ENCODE results near the gene GABRB2. TPM values are rescaled to one million over a fixed set of nuclear protein-coding genes. Genes with fewer than 3 reads are reported as not detected.

The GABRB2 gene
- total RNA-seq, 1 experiment from 2014 or later, result not detected

DNA sequence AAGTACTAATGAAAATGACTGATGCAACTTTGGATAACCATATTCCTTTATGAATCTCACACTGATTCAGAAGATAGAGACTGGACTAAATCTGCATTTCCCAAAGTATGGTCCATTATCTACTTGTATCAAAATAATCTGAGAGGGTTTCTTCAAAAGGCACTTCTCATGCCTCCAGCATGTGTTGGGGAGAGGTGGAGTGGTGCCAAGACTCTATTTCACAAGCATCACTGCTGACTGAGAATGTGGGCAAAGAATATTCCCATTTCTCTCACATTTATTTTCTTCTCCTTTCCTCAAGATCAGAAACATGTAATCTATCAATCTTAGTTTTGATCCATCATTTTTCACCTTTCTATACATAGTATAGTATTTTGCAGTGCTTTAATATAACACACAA is 135.4 kb downstream of the GABRB2 start (continued):
- no peak for TF ChIP-seq TCF7L2 (IDR thresholded peaks at IDR 0.05; ENCODE audit: borderline replicate concordance, extremely low read depth, insufficient read depth, insufficient read length)
- TF ChIP-seq, protein P1, sequence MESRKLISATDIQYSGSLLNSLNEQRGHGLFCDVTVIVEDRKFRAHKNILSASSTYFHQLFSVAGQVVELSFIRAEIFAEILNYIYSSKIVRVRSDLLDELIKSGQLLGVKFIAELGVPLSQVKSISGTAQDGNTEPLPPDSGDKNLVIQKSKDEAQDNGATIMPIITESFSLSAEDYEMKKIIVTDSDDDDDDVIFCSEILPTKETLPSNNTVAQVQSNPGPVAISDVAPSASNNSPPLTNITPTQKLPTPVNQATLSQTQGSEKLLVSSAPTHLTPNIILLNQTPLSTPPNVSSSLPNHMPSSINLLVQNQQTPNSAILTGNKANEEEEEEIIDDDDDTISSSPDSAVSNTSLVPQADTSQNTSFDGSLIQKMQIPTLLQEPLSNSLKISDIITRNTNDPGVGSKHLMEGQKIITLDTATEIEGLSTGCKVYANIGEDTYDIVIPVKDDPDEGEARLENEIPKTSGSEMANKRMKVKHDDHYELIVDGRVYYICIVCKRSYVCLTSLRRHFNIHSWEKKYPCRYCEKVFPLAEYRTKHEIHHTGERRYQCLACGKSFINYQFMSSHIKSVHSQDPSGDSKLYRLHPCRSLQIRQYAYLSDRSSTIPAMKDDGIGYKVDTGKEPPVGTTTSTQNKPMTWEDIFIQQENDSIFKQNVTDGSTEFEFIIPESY (IDR thresholded peaks at IDR 0.05; ENCODE audit: extremely low read depth, insufficient replicate concordance, low read length), result no peak
- TF ChIP-seq CEBPB (IDR thresholded peaks at IDR 0.05; ENCODE audit: low read depth), result no peak
- TF ChIP-seq EGR1 (IDR thresholded peaks at IDR 0.05; ENCODE audit: low read depth), result no peak
- TF ChIP-seq CBX3 (IDR thresholded peaks at IDR 0.05; ENCODE audit: low read depth), result no peak
- no peak for TF ChIP-seq SP1 (IDR thresholded peaks at IDR 0.05; ENCODE audit: low read depth)
- no peak for TF ChIP-seq SRF (IDR thresholded peaks at IDR 0.05; ENCODE audit: low read depth)
- no peak for TF ChIP-seq ZNF274 (IDR thresholded peaks at IDR 0.05; ENCODE audit: low read depth, low read length)

DNA sequence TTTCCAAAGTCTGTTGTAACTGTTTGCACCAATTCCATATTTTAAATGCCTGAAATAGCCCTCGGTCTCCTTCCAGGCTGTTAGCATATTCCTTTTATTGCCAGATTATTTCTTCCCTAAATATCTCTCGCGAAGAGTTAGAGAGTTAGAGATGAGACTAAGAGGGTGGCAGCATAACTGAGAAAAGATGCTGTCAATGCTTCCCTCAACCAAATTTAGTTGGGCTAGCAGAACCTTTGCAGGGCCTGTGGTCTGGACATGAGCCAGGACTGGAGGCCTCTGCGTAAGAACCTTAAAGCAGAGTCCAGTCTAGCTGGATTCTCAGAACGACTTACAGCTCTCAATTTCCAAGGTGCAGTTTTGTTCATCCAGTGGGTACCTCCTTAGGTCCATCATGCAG is 135.9 kb downstream of the GABRB2 start:
- no peaks in the 10 kb centered on the region for H3K4me1 ChIP-seq (ENCODE audit: control insufficient read depth in 1 of 2, insufficient read depth in 2 of 2, low read length in 2 of 2)
- TF ChIP-seq ZFX (IDR thresholded peaks at IDR 0.05), result no peak
- no peak for TF ChIP-seq ZNF274 (IDR thresholded peaks at IDR 0.05; ENCODE audit: low read depth, low read length)
- TF ChIP-seq CBX3 (IDR thresholded peaks at IDR 0.05; ENCODE audit: low read depth), result no peak
- no peak for TF ChIP-seq EZH2 (IDR thresholded peaks at IDR 0.05)
- TF ChIP-seq FOSL1 (IDR thresholded peaks at IDR 0.05; ENCODE audit: low read depth), result no peak
- TF ChIP-seq, protein P2, sequence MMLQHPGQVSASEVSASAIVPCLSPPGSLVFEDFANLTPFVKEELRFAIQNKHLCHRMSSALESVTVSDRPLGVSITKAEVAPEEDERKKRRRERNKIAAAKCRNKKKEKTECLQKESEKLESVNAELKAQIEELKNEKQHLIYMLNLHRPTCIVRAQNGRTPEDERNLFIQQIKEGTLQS (IDR thresholded peaks at IDR 0.05), result no peak
- TF ChIP-seq SIN3A (IDR thresholded peaks at IDR 0.05; ENCODE audit: low read depth), result no peak
- no peak for TF ChIP-seq JUND (IDR thresholded peaks at IDR 0.05)
- TF ChIP-seq CEBPB (IDR thresholded peaks at IDR 0.05; ENCODE audit: low read depth), result no peak
- TF ChIP-seq, protein P1 (IDR thresholded peaks at IDR 0.05; ENCODE audit: extremely low read depth, insufficient replicate concordance, low read length), result no peak
- no peak for TF ChIP-seq EGR1 (IDR thresholded peaks at IDR 0.05; ENCODE audit: low read depth)
- TF ChIP-seq, protein P3, sequence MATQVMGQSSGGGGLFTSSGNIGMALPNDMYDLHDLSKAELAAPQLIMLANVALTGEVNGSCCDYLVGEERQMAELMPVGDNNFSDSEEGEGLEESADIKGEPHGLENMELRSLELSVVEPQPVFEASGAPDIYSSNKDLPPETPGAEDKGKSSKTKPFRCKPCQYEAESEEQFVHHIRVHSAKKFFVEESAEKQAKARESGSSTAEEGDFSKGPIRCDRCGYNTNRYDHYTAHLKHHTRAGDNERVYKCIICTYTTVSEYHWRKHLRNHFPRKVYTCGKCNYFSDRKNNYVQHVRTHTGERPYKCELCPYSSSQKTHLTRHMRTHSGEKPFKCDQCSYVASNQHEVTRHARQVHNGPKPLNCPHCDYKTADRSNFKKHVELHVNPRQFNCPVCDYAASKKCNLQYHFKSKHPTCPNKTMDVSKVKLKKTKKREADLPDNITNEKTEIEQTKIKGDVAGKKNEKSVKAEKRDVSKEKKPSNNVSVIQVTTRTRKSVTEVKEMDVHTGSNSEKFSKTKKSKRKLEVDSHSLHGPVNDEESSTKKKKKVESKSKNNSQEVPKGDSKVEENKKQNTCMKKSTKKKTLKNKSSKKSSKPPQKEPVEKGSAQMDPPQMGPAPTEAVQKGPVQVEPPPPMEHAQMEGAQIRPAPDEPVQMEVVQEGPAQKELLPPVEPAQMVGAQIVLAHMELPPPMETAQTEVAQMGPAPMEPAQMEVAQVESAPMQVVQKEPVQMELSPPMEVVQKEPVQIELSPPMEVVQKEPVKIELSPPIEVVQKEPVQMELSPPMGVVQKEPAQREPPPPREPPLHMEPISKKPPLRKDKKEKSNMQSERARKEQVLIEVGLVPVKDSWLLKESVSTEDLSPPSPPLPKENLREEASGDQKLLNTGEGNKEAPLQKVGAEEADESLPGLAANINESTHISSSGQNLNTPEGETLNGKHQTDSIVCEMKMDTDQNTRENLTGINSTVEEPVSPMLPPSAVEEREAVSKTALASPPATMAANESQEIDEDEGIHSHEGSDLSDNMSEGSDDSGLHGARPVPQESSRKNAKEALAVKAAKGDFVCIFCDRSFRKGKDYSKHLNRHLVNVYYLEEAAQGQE (IDR thresholded peaks at IDR 0.05; ENCODE audit: low read depth), result no peak
- no peak for TF ChIP-seq RAD21 (IDR thresholded peaks at IDR 0.05; ENCODE audit: low read depth)
- no peak for TF ChIP-seq SP1 (IDR thresholded peaks at IDR 0.05; ENCODE audit: low read depth)
- no peak for TF ChIP-seq SRF (IDR thresholded peaks at IDR 0.05; ENCODE audit: low read depth)
- no peak for TF ChIP-seq EZH2phosphoT487 (IDR thresholded peaks at IDR 0.05; ENCODE audit: borderline replicate concordance)
- no peak for TF ChIP-seq POLR2A (IDR thresholded peaks at IDR 0.05; ENCODE audit: borderline replicate concordance, extremely low read depth, insufficient read depth, insufficient read length)
- TF ChIP-seq TCF7L2 (IDR thresholded peaks at IDR 0.05; ENCODE audit: borderline replicate concordance, extremely low read depth, insufficient read depth, insufficient read length), result no peak
- TF ChIP-seq ELF1 (IDR thresholded peaks at IDR 0.05; ENCODE audit: borderline replicate concordance, low read depth), result no peak
- no peak overlapping the region for H2AFZ ChIP-seq (ENCODE audit: low read depth, low read length, poor library complexity, severe bottlenecking)
- H3K27ac ChIP-seq (ENCODE audit: low read depth, low read length), result no peak overlapping the region
- CTCF ChIA-PET, result no interaction called here
- intact Hi-C loops (cut with micrococcal nuclease), result no loop called here
- no TSS peak for BruUV-seq (replicated peaks)
- no peak for ATAC-seq
- H3K79me2 ChIP-seq (ENCODE audit: insufficient read depth, low read length), result no peaks in the 10 kb centered on the region
- DNase-seq (ENCODE audit: low read depth, low spot score), result no peak
- no peak overlapping the region for H3K4me3 ChIP-seq (replicated peaks in 1 of 2; ENCODE audit: low read depth in 1 of 2, low read length in 2 of 2)
- H3K27me3 ChIP-seq (ENCODE audit: insufficient read depth, low read length), result no peaks in the 10 kb centered on the region
- no peaks in the 10 kb centered on the region; the same call in 1 of the 2 replicates for H4K20me1 ChIP-seq (ENCODE audit: insufficient read depth)
- POLR2A ChIA-PET, result no interaction called here
- H3K4me2 ChIP-seq (ENCODE audit: low read length), result no peak overlapping the region
- peaks cover 0 to 8% of the 10 kb centered on the region in 2 experiments; a peak in 2 of 4 replicates for H3K9me3 ChIP-seq (ENCODE audit: control insufficient read depth in 1 of 2, insufficient read depth in 1 of 2, low read depth in 1 of 2, low read length in 2 of 2)
- H3K9ac ChIP-seq (ENCODE audit: low read length), result no peak overlapping the region
- RAD21 ChIA-PET (ENCODE audit: low non-redundant PET in 1 of 2, low total read pairs in 2 of 2, uncharacterized antibody in 2 of 2, unreplicated experiment in 2 of 2), result no interaction called here
- no peaks in the 10 kb centered on the region for H3K9me2 ChIP-seq (ENCODE audit: insufficient read depth)
- no peaks in the 10 kb centered on the region for H3K36me3 ChIP-seq (ENCODE audit: control insufficient read depth in 1 of 2, insufficient read depth in 2 of 2, low read length in 2 of 2)
